HepG2 (cell line): ENCODE results near the gene ADAMTSL3. TPM values are rescaled to one million over a fixed set of nuclear protein-coding genes. Genes with fewer than 3 reads are reported as not detected.
A peak's percentile ranks its signal among the peaks of the same experiment; 100 is the strongest.
"Not testable (repeated sequence)": the region's sequence is repeated elsewhere in the genome, so short reads cannot be mapped to it uniquely, and the experiment has no call there.

ENCODE experiments used
- ATAC-seq: fragments of 200-7000 bp; cut with Tn5 transposase; 3 replicates; pipeline ENCODE4 v1.9.1; 2020; ENCODE audit warnings: mild to moderate bottlenecking, moderate library complexity
- BruUV-seq: library from RNA; stranded (reverse); fragments of 400-500 nt; replicated peaks from 2 replicates; lab custom pipeline; 2021; lab: Mats Ljungman, UMichigan
- CTCF ChIA-PET: fragments of 300-600 bp; formaldehyde crosslinking; extraction: SDS; loops from one replicate; lab custom pipeline; 2021; ENCODE audit warnings: low total read pairs, inconsistent platforms, low intra/inter-chr PET ratio; lab: Yijun Ruan, JAX
- POLR2A ChIA-PET: fragments of 350-600 bp; sonication (Branson Sonifier 250); formaldehyde crosslinking; loops from one replicate; lab custom pipeline; 2020; ENCODE audit warnings: antibody characterized with exemption, inconsistent platforms; lab: Yijun Ruan, JAX
- DNase-seq: peaks from one replicate; pipeline ENCODE4 v3.0.0-alpha.2; 2015; ENCODE audit warnings: low spot score
- FAIRE-seq: peaks from 3 replicates; lab custom pipeline; 2011; peaks lifted over from hg19 to GRCh38; lab: Jason Lieb, UNC
- H2AFZ ChIP-seq: one replicate; pipeline ENCODE4 v1.6.1; 2011; ENCODE audit warnings: low read length, inconsistent platforms
- H3K27ac ChIP-seq: fragments of 300-600 bp; 3 replicates; pipeline ENCODE4 v1.8.0; 2011; ENCODE audit warnings: mixed run types, mild to moderate bottlenecking, mixed read lengths, low read length, inconsistent platforms; ENCODE audit not compliant: insufficient read depth; ENCODE audit errors: extremely low read length
- H3K27me3 ChIP-seq, 2 experiments: fragments of 200-600 bp in 1 of 2; 2 replicates in 1 of 2; 3 replicates in 1 of 2; pipeline versions ENCODE4 v1.6.0 to v1.8.0; 2011; ENCODE audit warnings: low read length in 2 of 2, mild to moderate bottlenecking in 2 of 2, moderate library complexity in 2 of 2, inconsistent platforms in 1 of 2; ENCODE audit not compliant: insufficient read depth in 2 of 2, control insufficient read depth in 1 of 2
- H3K36me3 ChIP-seq, 2 experiments: fragments of 200-600 bp in 1 of 2; replicated peaks in 1 of 2; 2 replicates in 1 of 2; 3 replicates in 1 of 2; pipeline versions ENCODE4 v1.5.1 to v1.8.0; 2011; ENCODE audit warnings: low read length in 2 of 2, inconsistent platforms in 1 of 2; ENCODE audit not compliant: insufficient read depth in 2 of 2, control insufficient read depth in 1 of 2
- H3K4me1 ChIP-seq: 2 replicates; pipeline ENCODE4 v1.5.1; 2012; ENCODE audit warnings: low read length, inconsistent platforms; ENCODE audit not compliant: insufficient read depth
- H3K4me2 ChIP-seq: 2 replicates; pipeline ENCODE4 v1.6.0; 2011; ENCODE audit warnings: low read depth, low read length, inconsistent platforms
- H3K4me3 ChIP-seq, 3 experiments: fragments of 200-600 bp in 1 of 3; sonication (generic), shearing (Covaris generic) in 1 of 3; replicated peaks in 1 of 3; 2 replicates each; pipeline ENCODE4 v1.5.1; 2011 to 2016; ENCODE audit warnings: low read length in 3 of 3, inconsistent platforms in 2 of 3, low read depth in 2 of 3, mild to moderate bottlenecking in 2 of 3, control low read depth in 1 of 3, mixed read lengths in 1 of 3; ENCODE audit not compliant: insufficient read depth in 1 of 3
- H3K79me2 ChIP-seq: one replicate; pipeline ENCODE4 v1.6.1; 2011; ENCODE audit warnings: low read length, inconsistent platforms; ENCODE audit not compliant: insufficient read depth
- H3K9ac ChIP-seq: 2 replicates; pipeline ENCODE4 v1.6.0; 2011; ENCODE audit warnings: mild to moderate bottlenecking, low read depth, low read length, inconsistent platforms; ENCODE audit not compliant: insufficient read depth
- H3K9me3 ChIP-seq: 2 replicates; pipeline ENCODE4 v1.5.1; 2012; ENCODE audit warnings: mild to moderate bottlenecking, low read length
- H4K20me1 ChIP-seq: 2 replicates; pipeline ENCODE4 v1.6.0; 2011; ENCODE audit warnings: inconsistent platforms, mild to moderate bottlenecking, low read length, moderate library complexity; ENCODE audit not compliant: insufficient read depth
- AFF4 ChIP-seq: sonication (generic); formaldehyde crosslinking; IDR thresholded peaks from 2 replicates; pipeline ENCODE4 v1.4.0; 2020; ENCODE audit warnings: missing genetic modification reagents
- FOXA1 ChIP-seq, 2 experiments: fragments of 450-650 bp in 1 of 2; sonication (generic) in 1 of 2; formaldehyde crosslinking in 1 of 2; IDR thresholded peaks; 2 replicates each; pipeline versions ENCODE4 v1.4.0 to v1.6.1; 2016 to 2020; ENCODE audit warnings: missing genetic modification reagents in 1 of 2
- HOXA3 ChIP-seq: sonication (generic); formaldehyde crosslinking; IDR thresholded peaks from 2 replicates; pipeline ENCODE4 v1.5.0; 2020; ENCODE audit warnings: missing genetic modification reagents
- PLRG1 ChIP-seq: fragments of 450-650 bp; conservative IDR thresholded peaks from 2 replicates; pipeline ENCODE4 v1.6.1; 2016
- YY1 ChIP-seq: IDR thresholded peaks from 2 replicates; pipeline ENCODE4 v1.6.1; 2011; ENCODE audit warnings: low read length, low read depth, moderate library complexity, mild to moderate bottlenecking; ENCODE audit not compliant: insufficient read depth, insufficient replicate concordance
- ZHX2 ChIP-seq, 2 experiments: sonication (generic) in 1 of 2; formaldehyde crosslinking in 1 of 2; IDR thresholded peaks; 2 replicates each; pipeline versions ENCODE4 v1.6.1 to v1.9.0; 2014 to 2022; ENCODE audit warnings: antibody characterized with exemption in 1 of 2, borderline replicate concordance in 1 of 2, inconsistent platforms in 1 of 2, low read depth in 1 of 2, missing genetic modification reagents in 1 of 2
- ZNF780A ChIP-seq: sonication (generic); formaldehyde crosslinking; IDR thresholded peaks from 2 replicates; pipeline ENCODE4 v1.8.0; 2022; ENCODE audit warnings: mild to moderate bottlenecking, missing genetic modification reagents, moderate library complexity
- WGBS: methylation state at CpG from one replicate; pipeline ENCODE4 v1.1.6; 2017; ENCODE audit warnings: low lambda C conversion rate; 5-methylcytosine and 5-hydroxymethylcytosine counted together
- in situ Hi-C: cut with HindIII; loops from 2 replicates; pipeline ENCODE4 v1.10.0; 2017; ENCODE audit warnings: low pct_unique_long_range_greater_than_20kb; ENCODE audit not compliant: extremely low pct_ligation_motif_present
- intact Hi-C: fragments of 100-400 bp; cut with micrococcal nuclease; formaldehyde crosslinking; loops from one replicate; pipeline ENCODE4 v1.10.0; 2022; ENCODE audit not compliant: unreplicated experiment
- polyA plus RNA-seq, 8 experiments: library from polyadenylated mRNA; depleted of rRNA in 3 of 8; stranded (reverse) in 7 of 8; unstranded in 1 of 8; fragments of >200 nt; fragmentation: Illumina TruSeq in 4 of 8; extraction: Trizol in 4 of 8; gene quantifications; 2 replicates each; pipeline versions ENCODE4 v1.2.1 to v1.2.3, GENCODE V29; 2011 to 2016; ENCODE audit warnings: low read depth in 4 of 8, missing spikeins in 1 of 8, mixed read lengths in 1 of 8; ENCODE audit not compliant: insufficient read depth in 1 of 8
- total RNA-seq, 5 experiments: library from RNA; depleted of rRNA; stranded (reverse); fragments of >200 nt; fragmentation: Illumina TruSeq; extraction: Trizol; gene quantifications; 2 replicates each; pipeline ENCODE4 v1.2.3, GENCODE V29; 2016; ENCODE audit warnings: low read depth in 1 of 5

ADAMTSL3 gene
- total and polyA plus RNA-seq, 2 of the 13 experiments (the other 11 are each of a cell fraction or from before 2014, with no cell fraction given) = 0.04 to 0.09 TPM

DNA sequence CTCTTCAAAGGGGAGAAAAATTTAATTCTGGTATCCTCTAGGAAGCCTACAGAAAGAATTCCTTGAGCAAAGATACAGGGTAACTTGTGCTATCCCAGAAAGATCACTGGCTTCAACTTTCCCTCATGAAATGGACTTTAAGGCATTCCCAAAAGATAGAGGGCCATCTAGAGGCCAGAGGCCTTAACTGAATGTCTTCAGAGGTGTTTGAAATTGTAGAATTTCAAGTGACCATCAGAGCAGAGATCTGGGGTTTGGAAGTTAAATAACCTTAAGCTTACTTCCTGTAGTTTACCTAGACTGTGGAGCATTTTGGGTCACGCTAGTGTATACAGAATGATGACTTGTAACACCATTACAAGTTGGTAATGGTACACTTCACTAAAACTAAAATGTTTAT, 400.6 kb downstream of the ADAMTSL3 start:
- H3K4me3 ChIP-seq, H3K36me3 ChIP-seq, in situ Hi-C loops, H2AFZ ChIP-seq, H3K27ac ChIP-seq, BruUV-seq, H3K9ac ChIP-seq, H3K4me2 ChIP-seq, H3K9me3 ChIP-seq, DNase-seq, CTCF ChIA-PET, H3K79me2 ChIP-seq, H4K20me1 ChIP-seq, H3K4me1 ChIP-seq, intact Hi-C loops, H3K27me3 ChIP-seq, POLR2A ChIA-PET: not testable (repeated sequence)
- 0% methylated on average over 1 of the region's 1 CpG for whole genome bisulfite sequencing
- ATAC-seq = peak; percentile 51; the same call in 2 of the 3 replicates
- peak; percentile 92 for FAIRE-seq

DNA sequence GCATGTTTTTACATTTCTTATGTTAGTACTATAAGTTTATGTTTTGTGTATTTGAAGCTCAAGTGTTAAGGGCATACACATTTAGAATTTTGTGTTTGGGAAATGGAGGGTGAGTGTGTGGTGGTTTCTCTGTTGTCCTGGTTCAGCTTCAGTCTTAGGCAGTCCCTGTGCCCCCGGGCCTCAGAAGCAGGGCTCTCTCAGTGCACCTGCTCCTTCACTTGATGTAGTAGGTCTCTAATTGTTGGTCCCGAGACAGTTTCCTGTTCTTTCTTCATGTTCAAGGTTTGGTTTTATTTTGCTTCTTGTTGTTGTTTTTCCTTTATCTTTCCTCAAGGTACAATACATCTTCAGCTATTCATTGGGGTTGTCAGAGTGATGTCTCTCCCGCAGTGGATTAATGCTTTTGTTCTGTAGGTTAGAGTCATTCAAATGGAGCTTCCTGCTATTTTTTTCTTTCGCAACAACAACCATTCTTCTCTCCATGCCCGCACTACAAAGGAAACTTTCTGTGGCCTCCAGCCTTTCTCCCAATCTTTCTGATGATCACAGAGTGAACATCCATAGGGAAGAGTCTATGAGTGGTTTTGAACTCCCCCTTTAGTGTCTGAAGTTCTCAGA, 403.9 kb downstream of the ADAMTSL3 start:
- ChIA-PET CTCF (no interaction called here), POLR2A (no interaction called here)
- no peak for ATAC-seq
- Histone ChIP-seq H3K27me3 (no peaks in the 10 kb centered on the region; a peak in 2 of 5 replicates), H3K36me3 (no peaks in the 10 kb centered on the region), H3K27ac (no peak overlapping the region), H3K9ac (no peak overlapping the region), H3K4me2 (no peak overlapping the region), H4K20me1 (no peaks in the 10 kb centered on the region), H2AFZ (no peak overlapping the region), H3K4me1 (no peaks in the 10 kb centered on the region), H3K9me3 (no peaks in the 10 kb centered on the region), H3K79me2 (no peaks in the 10 kb centered on the region), H3K4me3 (no peak overlapping the region)
- in situ Hi-C loops = no loop called here
- BruUV-seq = no TSS peak
- no peak for DNase-seq
- WGBS = 18% methylated on average over 5 of the region's 5 CpGs
- intact Hi-C loops = no loop called here
- FAIRE-seq = no peak
- TF ChIP-seq YY1 (no peak), FOXA1 (IDR thresholded peaks at IDR 0.05) (no peak), FOXA1 (CRISPR knock-in tag; IDR thresholded peaks at IDR 0.05) (no peak), ZNF780A (no peak), AFF4 (no peak), PLRG1 (no peak), ZHX2 (IDR thresholded peaks at IDR 0.05; ENCODE audit: low read depth) (no peak), ZHX2 (CRISPR knock-in tag; IDR thresholded peaks at IDR 0.05; ENCODE audit: borderline replicate concordance) (no peak), HOXA3 (no peak)
